ENCODE measurements around the gene PXYLP1. TPM values are rescaled to one million over a fixed set of nuclear protein-coding genes. Genes with fewer than 3 reads are reported as not detected.
"Not testable (repeated sequence)": the region's sequence is repeated elsewhere in the genome, so short reads cannot be mapped to it uniquely, and the experiment has no call there.

The PXYLP1 gene
- total RNA-seq, 2 donors from 2014 or later, result 12.0 to 15.3 TPM

DNA sequence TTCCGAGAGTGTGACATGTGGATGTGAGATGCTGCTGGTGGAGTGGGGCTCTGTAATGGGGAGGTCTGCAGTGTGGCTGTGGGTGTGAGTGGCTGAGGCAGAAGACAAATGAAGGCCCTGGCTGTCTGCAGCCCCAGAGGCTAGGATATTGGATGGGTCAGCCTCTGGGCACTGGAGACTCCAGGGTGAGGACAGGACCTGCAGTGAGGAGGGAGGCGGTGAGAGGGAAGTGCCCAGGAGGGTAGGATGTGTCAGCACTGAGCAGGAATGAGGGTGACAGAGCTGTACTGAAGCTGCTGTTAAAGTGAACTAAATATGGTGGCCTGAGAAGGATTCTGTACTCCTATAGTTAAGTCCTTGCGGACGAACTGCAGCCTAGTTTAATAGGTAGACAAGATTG is 27.3 kb upstream of the PXYLP1 start:
- 90% methylated on average over 4 of the region's 4 CpGs for WGBS
- no peak for DNase-seq (ENCODE audit: low spot score)
- Histone ChIP-seq H3K4me3 (no peak overlapping the region), H3K36me3 (no peaks in the 10 kb centered on the region), H3K9me3 (no peaks in the 10 kb centered on the region), H3K4me1 (replicated peaks) (no peaks in the 10 kb centered on the region), H3K27me3 (replicated peaks; ENCODE audit: insufficient read depth) (no peaks in the 10 kb centered on the region), H3K27ac (no peak overlapping the region)
- intact Hi-C loops (cut with DNase I), result no loop called here
- TF ChIP-seq POLR2A (IDR thresholded peaks at IDR 0.05) (no peak), POLR2AphosphoS5 (IDR thresholded peaks at IDR 0.05) (no peak)
- TF ChIP-seq, protein P1, sequence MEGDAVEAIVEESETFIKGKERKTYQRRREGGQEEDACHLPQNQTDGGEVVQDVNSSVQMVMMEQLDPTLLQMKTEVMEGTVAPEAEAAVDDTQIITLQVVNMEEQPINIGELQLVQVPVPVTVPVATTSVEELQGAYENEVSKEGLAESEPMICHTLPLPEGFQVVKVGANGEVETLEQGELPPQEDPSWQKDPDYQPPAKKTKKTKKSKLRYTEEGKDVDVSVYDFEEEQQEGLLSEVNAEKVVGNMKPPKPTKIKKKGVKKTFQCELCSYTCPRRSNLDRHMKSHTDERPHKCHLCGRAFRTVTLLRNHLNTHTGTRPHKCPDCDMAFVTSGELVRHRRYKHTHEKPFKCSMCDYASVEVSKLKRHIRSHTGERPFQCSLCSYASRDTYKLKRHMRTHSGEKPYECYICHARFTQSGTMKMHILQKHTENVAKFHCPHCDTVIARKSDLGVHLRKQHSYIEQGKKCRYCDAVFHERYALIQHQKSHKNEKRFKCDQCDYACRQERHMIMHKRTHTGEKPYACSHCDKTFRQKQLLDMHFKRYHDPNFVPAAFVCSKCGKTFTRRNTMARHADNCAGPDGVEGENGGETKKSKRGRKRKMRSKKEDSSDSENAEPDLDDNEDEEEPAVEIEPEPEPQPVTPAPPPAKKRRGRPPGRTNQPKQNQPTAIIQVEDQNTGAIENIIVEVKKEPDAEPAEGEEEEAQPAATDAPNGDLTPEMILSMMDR (IDR thresholded peaks at IDR 0.05), result no peak

DNA sequence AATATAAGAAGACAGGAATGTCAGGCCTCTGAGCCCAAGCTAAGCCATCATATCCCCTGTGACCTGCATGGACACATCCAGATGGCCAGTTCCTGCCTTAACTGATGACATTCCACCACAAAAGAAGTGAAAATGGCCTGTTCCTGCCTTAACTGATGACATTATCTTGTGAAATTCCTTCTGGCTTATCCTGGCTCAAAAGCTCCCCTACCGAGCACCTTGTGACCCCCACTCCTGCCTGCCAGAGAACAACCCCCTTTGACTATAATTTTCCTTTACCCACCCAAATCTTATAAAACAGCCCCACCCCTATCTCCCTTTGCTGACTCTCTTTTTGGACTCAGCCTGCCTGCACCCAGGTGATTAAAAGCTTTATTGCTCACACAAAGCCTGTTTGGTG is 20.3 kb upstream of the PXYLP1 start:
- H3K27ac ChIP-seq; H3K27me3 ChIP-seq (replicated peaks; ENCODE audit: insufficient read depth); DNase-seq (ENCODE audit: low spot score); H3K36me3 ChIP-seq; H3K9me3 ChIP-seq; H3K4me1 ChIP-seq (replicated peaks); H3K4me3 ChIP-seq; intact Hi-C loops (cut with DNase I): not testable (repeated sequence)
- WGBS, result 77% methylated on average over 1 of the region's 1 CpG

DNA sequence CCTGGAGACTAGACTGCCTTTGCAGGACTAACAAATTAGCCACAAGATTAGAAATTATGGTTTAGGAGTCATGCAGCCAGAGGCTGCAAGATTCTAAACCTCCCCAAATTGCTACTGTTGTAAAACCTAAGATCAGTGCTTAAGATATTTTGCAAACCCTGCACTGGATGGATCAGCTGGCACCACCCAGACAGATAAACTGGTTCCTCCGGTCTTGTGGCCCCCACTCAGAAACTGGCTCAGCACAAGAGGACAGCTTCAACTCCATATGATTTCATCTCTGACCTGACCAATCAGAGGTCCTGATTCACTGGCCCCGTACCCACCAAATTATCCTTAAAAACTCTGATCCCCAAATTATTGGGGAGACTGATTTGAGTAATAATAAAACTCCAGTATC is 19.5 kb upstream of the PXYLP1 start:
- Histone ChIP-seq H3K4me1 (replicated peaks) (no peaks in the 10 kb centered on the region), H3K27me3 (replicated peaks; ENCODE audit: insufficient read depth) (no peaks in the 10 kb centered on the region), H3K4me3 (no peak overlapping the region), H3K9me3 (no peaks in the 10 kb centered on the region), H3K27ac (no peak overlapping the region), H3K36me3 (no peaks in the 10 kb centered on the region)
- WGBS, result 64% methylated on average over 2 of the region's 2 CpGs
- DNase-seq (ENCODE audit: low spot score), result peak; percentile 15
- intact Hi-C loops (cut with DNase I), result no loop called here
- TF ChIP-seq POLR2A (IDR thresholded peaks at IDR 0.05) (no peak), POLR2AphosphoS5 (IDR thresholded peaks at IDR 0.05) (no peak)

DNA sequence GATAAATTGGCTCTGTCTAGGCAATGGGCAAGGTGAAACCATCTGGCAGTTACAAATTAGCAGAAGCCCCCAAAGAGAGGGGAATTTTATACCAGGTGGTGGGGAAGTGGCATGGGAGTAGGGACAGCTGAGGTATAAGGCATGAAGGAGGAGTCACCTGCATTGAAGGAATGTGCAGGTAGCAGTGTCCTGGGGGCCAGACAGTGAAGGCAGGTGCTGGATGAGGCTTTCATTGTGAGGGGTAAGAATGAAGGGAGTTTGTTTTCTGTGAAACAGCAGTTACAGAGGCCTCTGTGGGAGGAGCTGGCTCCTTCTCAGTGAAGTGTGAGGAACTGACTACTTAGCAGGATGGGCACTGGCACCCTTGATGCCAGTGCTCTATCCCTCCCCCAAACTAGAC is 19.1 kb upstream of the PXYLP1 start:
- Histone ChIP-seq H3K9me3 (no peaks in the 10 kb centered on the region), H3K27me3 (replicated peaks; ENCODE audit: insufficient read depth) (no peaks in the 10 kb centered on the region), H3K4me3 (no peak overlapping the region), H3K36me3 (no peaks in the 10 kb centered on the region), H3K4me1 (replicated peaks) (no peaks in the 10 kb centered on the region), H3K27ac (no peak overlapping the region)
- TF ChIP-seq, protein P1 (IDR thresholded peaks at IDR 0.05), result no peak
- no peak for TF ChIP-seq POLR2A (IDR thresholded peaks at IDR 0.05)
- TF ChIP-seq POLR2AphosphoS5 (IDR thresholded peaks at IDR 0.05), result no peak
- intact Hi-C loops (cut with DNase I), result no loop called here
- no peak for DNase-seq (ENCODE audit: low spot score)

DNA sequence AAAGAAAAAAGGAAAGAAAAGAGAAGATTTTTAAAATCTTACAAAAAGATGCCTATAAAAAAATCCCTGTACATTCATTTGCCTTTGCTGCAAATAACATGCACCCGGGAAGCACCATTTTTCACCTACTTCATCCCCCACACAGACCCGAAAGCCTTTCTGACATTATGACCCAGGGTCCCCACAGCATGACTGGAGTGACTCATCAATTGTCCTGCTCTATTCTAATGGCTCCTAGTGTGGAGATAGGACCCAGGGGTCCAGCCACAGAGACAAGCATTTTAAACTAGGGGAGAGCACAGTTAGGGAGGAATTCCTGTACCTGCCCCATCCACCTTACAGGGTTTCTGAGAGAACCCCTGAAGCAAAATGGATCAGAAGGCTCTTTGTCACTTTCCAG is 14.7 kb upstream of the PXYLP1 start:
- Histone ChIP-seq H3K4me1 (replicated peaks) (no peaks in the 10 kb centered on the region), H3K9me3 (no peaks in the 10 kb centered on the region), H3K27me3 (replicated peaks; ENCODE audit: insufficient read depth) (no peaks in the 10 kb centered on the region), H3K27ac (no peak overlapping the region), H3K36me3 (no peaks in the 10 kb centered on the region), H3K4me3 (no peak overlapping the region)
- no peak for DNase-seq (ENCODE audit: low spot score)
- TF ChIP-seq POLR2AphosphoS5 (IDR thresholded peaks at IDR 0.05) (no peak), POLR2A (IDR thresholded peaks at IDR 0.05) (no peak)
- TF ChIP-seq, protein P1 (IDR thresholded peaks at IDR 0.05), result no peak
- intact Hi-C loops (cut with DNase I), result no loop called here
- WGBS, result 82% methylated on average over 2 of the region's 2 CpGs

DNA sequence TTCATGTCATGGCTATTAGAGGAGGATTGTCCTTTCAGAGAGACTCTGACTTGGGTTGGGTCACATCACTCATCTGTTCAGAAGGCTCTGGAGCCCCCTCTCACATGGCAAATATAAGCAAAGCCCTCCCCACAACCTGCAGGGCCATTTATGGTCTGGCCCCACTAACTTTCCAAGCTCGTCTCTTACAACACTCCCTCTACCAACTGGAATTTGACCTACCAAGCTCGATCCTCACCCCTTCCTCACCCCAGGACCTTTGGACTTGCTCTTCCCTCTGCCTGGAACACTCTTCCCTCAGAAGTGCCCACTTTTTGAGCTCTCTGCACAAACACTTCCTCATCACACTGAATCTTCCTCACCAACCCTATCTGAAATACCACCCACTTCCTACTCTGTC is 14.2 kb upstream of the PXYLP1 start:
- intact Hi-C loops (cut with DNase I), result no loop called here

More for the DNA sequence above, 14.2 kb upstream of the PXYLP1 start:
- no peaks in the 10 kb centered on the region for H3K4me1 ChIP-seq (replicated peaks)
- H3K9me3 ChIP-seq, result no peaks in the 10 kb centered on the region
- H3K27ac ChIP-seq, result no peak overlapping the region
- H3K36me3 ChIP-seq, result no peaks in the 10 kb centered on the region
- no peaks in the 10 kb centered on the region for H3K27me3 ChIP-seq (replicated peaks; ENCODE audit: insufficient read depth)
- WGBS, result 96% methylated on average over 2 of the region's 2 CpGs
- TF ChIP-seq, protein P1 (IDR thresholded peaks at IDR 0.05), result no peak
- TF ChIP-seq POLR2AphosphoS5 (IDR thresholded peaks at IDR 0.05) (no peak), POLR2A (IDR thresholded peaks at IDR 0.05) (no peak)
- DNase-seq (ENCODE audit: low spot score), result no peak
- H3K4me3 ChIP-seq, result no peak overlapping the region

All from prostate gland (tissue), 2 donors.